Psoas muscle (tissue), 8 donors: Measurements from ENCODE around the gene CLECL1. TPM values are rescaled to one million over a fixed set of nuclear protein-coding genes. Genes with fewer than 3 reads are reported as not detected.
"Not testable (repeated sequence)": the region's sequence is repeated elsewhere in the genome, so short reads cannot be mapped to it uniquely, and the experiment has no call there.

Experiments used
- ATAC-seq, 4 donors: fragments of 200-7000 bp; cut with Tn5 transposase; one replicate each; pipeline ENCODE4 v1.9.1; 2020; ENCODE audit warnings: moderate library complexity in 3 of 4, mild to moderate bottlenecking in 2 of 4
- DNase-seq, 2 donors: peaks; one replicate each; pipeline ENCODE4 v3.0.0-alpha.2; 2020
- H3K27ac ChIP-seq: fragments of 200-600 bp; one replicate; pipeline ENCODE4 v1.8.0; 2022
- H3K27me3 ChIP-seq, 3 donors: fragments of 200-600 bp in 1 of 3; one replicate each; pipeline versions ENCODE4 v1.6.1 to v1.8.0; 2013 to 2022; ENCODE audit warnings: low read length in 2 of 3, mild to moderate bottlenecking in 2 of 3, moderate library complexity in 1 of 3; ENCODE audit not compliant: insufficient read depth in 3 of 3
- H3K36me3 ChIP-seq, 2 donors: fragments of 200-600 bp in 1 of 2; one replicate each; pipeline versions ENCODE4 v1.6.1 to v1.8.0; 2013 to 2022; ENCODE audit warnings: low read depth in 1 of 2, mild to moderate bottlenecking in 1 of 2, moderate library complexity in 1 of 2; ENCODE audit not compliant: insufficient read depth in 1 of 2
- H3K4me1 ChIP-seq: fragments of 200-600 bp; one replicate; pipeline ENCODE4 v1.8.0; 2022
- H3K4me3 ChIP-seq: fragments of 200-600 bp; one replicate; pipeline ENCODE4 v1.8.0; 2022; ENCODE audit warnings: mild to moderate bottlenecking
- H3K9me3 ChIP-seq: fragments of 200-600 bp; one replicate; pipeline ENCODE4 v1.8.0; 2022
- CTCF ChIP-seq: fragments of 200-600 bp; IDR thresholded peaks from one replicate; pipeline ENCODE4 v1.8.0; 2022; ENCODE audit warnings: antibody characterized with exemption
- WGBS, 3 donors: extraction: QIAGEN DNeasy Blood & Tissue Kit; methylation state at CpG; one replicate each; pipeline versions ENCODE4 v1.1.6 to v1.1.7; 2013; 5-methylcytosine and 5-hydroxymethylcytosine counted together
- intact Hi-C, 2 donors: fragments of 100-400 bp; cut with DNase I; formaldehyde crosslinking; loops; one replicate each; pipeline versions ENCODE4 v1.11.0 to v1.14.2; 2022
- polyA plus RNA-seq, 3 donors: library from polyadenylated mRNA; stranded (reverse); fragments of 200-250 nt; gene quantifications; one replicate each; pipeline ENCODE4 v1.2.3, GENCODE V29; 2013
- total RNA-seq, 4 donors: library from RNA; stranded (reverse); fragmentation: NEBNext Ultra II Directional in 2 of 4; extraction: Animal tissue kit (Norgen Biotek cat#: 25700) in 2 of 4; gene quantifications; one replicate each; pipeline versions ENCODE4 v1.2.1 to v1.2.4, GENCODE V29; 2021 to 2023
- donor health status: healthy with polysubstance abuse.
- donor health status: DM: no; HTN: no; CAD: no; lungs with moderate emphysema.
- donor health status: Bipolar disorder and iron deficiency.
- donor health status: healthy.
- donor health status: DM: yes; HTN: yes; CAD: no.
- donor health status: DM: no; HTN: no; CAD: no.
- donor health status: DM: no; HTN: no; CAD: no.
- donor health status: DM: yes; HTN: yes; CAD: no.

The CLECL1 gene
- total and polyA plus RNA-seq, 7 donors = 0.10 to 0.42 (median 0.28) TPM; not detected in 4

GRCh38 chr12:9698681-9699080 lies 34.2 kb downstream of the CLECL1 start:
- intact Hi-C loops = no loop called here
- H3K4me1 ChIP-seq = no peaks in the 10 kb centered on the region
- WGBS, 3 donors = 71 to 80% (median 72%) methylated on average over 2 of the region's 2 CpGs
- H3K27ac ChIP-seq = no peak overlapping the region
- peaks cover 6% of the 10 kb centered on the region for H3K9me3 ChIP-seq
- ATAC-seq = no peak
- H3K27me3 ChIP-seq = no peaks in the 10 kb centered on the region
- H3K36me3 ChIP-seq = peaks cover 0 to 7% of the 10 kb centered on the region in 2 donors
- no peak for TF ChIP-seq CTCF
- no peak for DNase-seq
- no peak overlapping the region for H3K4me3 ChIP-seq

- DNase-seq (no peak), ATAC-seq (no peak)
- Histone ChIP-seq H3K4me3 (no peak overlapping the region), H3K27ac (no peak overlapping the region), H3K9me3 (peaks cover 6% of the 10 kb centered on the region), H3K27me3 (no peaks in the 10 kb centered on the region), H3K36me3 (peaks cover 0 to 12% of the 10 kb centered on the region in 2 donors), H3K4me1 (no peaks in the 10 kb centered on the region)
- no peak for TF ChIP-seq CTCF
- intact Hi-C loops = no loop called here
Measured at GRCh38 chr12:9697619-9698018, 35.3 kb downstream of the CLECL1 start.

GRCh38 chr12:9695661-9696060 lies 37.2 kb downstream of the CLECL1 start:
- WGBS, 3 donors = 97 to 100% (median 98%) methylated on average over 3 of the region's 3 CpGs
- ATAC-seq, intact Hi-C loops, H3K4me3 ChIP-seq, DNase-seq, H3K27ac ChIP-seq, H3K27me3 ChIP-seq, H3K4me1 ChIP-seq, H3K9me3 ChIP-seq: not testable (repeated sequence)
- peaks cover 0 to 21% of the 10 kb centered on the region in 2 donors for H3K36me3 ChIP-seq

- H3K27ac ChIP-seq, intact Hi-C loops, H3K27me3 ChIP-seq, H3K9me3 ChIP-seq, H3K4me1 ChIP-seq, H3K4me3 ChIP-seq, ATAC-seq, DNase-seq: not testable (repeated sequence)
- 90 to 95% (median 94%) methylated on average over 9 of the region's 9 CpGs for WGBS, 3 donors
- peaks cover 0 to 25% of the 10 kb centered on the region in 2 donors for H3K36me3 ChIP-seq
Measured at GRCh38 chr12:9695150-9695549, 37.7 kb downstream of the CLECL1 start.

- Histone ChIP-seq H3K27ac (no peak overlapping the region), H3K9me3 (peaks cover 6% of the 10 kb centered on the region), H3K4me3 (no peak overlapping the region), H3K4me1 (no peaks in the 10 kb centered on the region), H3K36me3 (peaks cover 0 to 33% of the 10 kb centered on the region in 2 donors), H3K27me3 (no peaks in the 10 kb centered on the region)
- no peak for TF ChIP-seq CTCF
- ATAC-seq = no peak
- 70 to 85% (median 84%) methylated on average over 1 of the region's 1 CpG for WGBS, 3 donors
- no peak for DNase-seq
- intact Hi-C loops = no loop called here
Measured at GRCh38 chr12:9694241-9694640, 38.7 kb downstream of the CLECL1 start.

- H3K4me1 ChIP-seq = no peaks in the 10 kb centered on the region
- H3K27me3 ChIP-seq = no peaks in the 10 kb centered on the region
- no peak overlapping the region for H3K4me3 ChIP-seq
- no peak overlapping the region for H3K27ac ChIP-seq
- no peak for TF ChIP-seq CTCF
- ATAC-seq (no peak), DNase-seq (no peak)
- H3K9me3 ChIP-seq = peaks cover 6% of the 10 kb centered on the region
- 95 to 100% (median 100%) methylated on average over 1 of the region's 1 CpG for WGBS, 3 donors
- intact Hi-C loops = no loop called here
- peaks cover 0 to 43% of the 10 kb centered on the region in 2 donors for H3K36me3 ChIP-seq
Measured at GRCh38 chr12:9692909-9693308, 40.0 kb downstream of the CLECL1 start.
